ENCODE data around the gene SLC4A2.
"Not testable (repeated sequence)": the region's sequence is repeated elsewhere in the genome, so short reads cannot be mapped to it uniquely, and the experiment has no call there.

Gene SLC4A2, protein sequence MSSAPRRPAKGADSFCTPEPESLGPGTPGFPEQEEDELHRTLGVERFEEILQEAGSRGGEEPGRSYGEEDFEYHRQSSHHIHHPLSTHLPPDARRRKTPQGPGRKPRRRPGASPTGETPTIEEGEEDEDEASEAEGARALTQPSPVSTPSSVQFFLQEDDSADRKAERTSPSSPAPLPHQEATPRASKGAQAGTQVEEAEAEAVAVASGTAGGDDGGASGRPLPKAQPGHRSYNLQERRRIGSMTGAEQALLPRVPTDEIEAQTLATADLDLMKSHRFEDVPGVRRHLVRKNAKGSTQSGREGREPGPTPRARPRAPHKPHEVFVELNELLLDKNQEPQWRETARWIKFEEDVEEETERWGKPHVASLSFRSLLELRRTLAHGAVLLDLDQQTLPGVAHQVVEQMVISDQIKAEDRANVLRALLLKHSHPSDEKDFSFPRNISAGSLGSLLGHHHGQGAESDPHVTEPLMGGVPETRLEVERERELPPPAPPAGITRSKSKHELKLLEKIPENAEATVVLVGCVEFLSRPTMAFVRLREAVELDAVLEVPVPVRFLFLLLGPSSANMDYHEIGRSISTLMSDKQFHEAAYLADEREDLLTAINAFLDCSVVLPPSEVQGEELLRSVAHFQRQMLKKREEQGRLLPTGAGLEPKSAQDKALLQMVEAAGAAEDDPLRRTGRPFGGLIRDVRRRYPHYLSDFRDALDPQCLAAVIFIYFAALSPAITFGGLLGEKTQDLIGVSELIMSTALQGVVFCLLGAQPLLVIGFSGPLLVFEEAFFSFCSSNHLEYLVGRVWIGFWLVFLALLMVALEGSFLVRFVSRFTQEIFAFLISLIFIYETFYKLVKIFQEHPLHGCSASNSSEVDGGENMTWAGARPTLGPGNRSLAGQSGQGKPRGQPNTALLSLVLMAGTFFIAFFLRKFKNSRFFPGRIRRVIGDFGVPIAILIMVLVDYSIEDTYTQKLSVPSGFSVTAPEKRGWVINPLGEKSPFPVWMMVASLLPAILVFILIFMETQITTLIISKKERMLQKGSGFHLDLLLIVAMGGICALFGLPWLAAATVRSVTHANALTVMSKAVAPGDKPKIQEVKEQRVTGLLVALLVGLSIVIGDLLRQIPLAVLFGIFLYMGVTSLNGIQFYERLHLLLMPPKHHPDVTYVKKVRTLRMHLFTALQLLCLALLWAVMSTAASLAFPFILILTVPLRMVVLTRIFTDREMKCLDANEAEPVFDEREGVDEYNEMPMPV

DNA sequence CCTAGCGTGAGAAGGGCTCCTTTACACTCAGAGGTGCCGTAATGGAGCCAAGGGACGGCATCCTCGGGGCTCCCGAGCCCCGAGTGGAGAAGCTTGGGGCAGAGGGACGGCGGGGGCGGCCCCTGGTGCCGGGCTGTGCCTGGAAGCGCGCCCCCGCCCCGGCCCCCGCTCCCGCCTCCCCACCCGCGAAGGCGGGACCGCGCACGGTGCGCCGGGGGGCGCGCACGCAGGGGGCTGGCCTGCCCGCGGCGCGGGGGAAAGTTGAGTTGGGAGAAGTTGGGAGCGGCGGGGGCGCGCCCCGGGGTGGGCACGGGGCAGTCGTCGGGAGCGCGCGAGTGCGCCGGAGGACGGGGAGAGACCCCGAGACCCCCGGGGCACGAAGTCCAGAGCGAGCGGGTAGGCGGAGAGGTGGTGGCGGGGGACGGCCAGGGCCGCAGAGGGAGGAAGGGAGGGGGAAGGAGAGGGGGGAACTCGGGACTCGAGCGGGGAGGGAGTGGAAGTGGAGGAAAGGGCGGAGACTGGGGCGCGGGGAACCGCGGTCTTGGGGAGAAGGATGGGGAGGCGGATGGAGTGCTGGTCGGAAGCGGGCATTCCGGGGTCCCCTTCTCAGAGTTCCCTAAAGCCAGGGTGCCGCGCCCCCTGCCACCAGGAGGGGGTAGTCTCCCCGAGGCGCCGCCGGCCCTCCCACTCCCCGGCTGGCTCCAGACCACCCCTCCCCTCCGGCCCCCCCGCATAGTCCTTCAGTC, at the start of gene SLC4A2:
Gene SLC4A2, plus strand, starts transcription at position 223 of the 746 bp plus-strand sequence. CDS start 2,399 bp downstream, outside the sequence.
- in situ Hi-C loops (cut with HindIII; ENCODE audit: low sequenced_read_pairs): no loop called here

DNA sequence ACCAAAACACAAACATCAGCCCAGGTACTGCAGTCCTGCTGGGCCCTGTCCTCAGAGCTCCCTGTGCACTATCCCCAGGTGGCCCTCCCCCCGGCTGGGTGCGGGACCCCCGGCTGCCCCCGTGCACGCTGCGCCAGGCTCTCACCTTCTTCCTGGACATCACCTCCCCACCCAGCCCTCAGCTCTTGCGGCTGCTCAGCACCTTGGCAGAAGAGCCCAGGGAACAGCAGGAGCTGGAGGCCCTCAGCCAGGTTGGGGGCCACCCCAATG, 49.4 kb upstream of the SLC4A2 start:
- in situ Hi-C loops (cut with HindIII; ENCODE audit: low sequenced_read_pairs): no loop called here

DNA sequence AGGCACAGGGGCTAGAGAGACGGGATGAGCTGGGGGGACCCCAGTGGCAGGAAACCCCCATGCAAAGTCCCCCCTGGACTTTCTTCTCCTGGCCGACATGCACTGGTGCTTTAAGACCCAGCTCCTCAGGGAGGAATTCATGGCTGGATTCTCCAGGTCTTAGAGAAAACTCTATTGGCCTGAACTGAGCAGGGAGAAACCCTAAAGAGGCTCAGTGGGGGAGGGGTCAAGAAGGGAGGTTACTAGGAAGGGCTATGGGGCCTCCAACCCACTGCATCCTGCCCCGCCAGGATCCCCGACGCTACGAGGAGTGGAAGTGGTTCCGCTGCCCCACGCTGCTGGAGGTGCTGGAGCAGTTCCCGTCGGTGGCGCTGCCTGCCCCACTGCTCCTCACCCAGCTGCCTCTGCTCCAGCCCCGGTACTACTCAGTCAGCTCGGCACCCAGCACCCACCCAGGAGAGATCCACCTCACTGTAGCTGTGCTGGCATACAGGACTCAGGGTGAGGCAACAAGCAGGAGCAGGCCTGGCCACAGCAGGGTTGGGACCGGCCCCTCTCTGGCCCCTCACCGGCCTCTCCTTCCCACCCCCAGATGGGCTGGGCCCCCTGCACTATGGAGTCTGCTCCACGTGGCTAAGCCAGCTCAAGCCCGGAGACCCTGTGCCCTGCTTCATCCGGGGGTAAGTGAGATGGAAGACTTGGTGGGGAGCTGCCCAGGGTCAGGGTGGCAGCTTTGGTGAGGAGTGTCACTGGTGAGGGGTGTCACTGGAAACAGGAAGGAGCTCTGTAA, 48.9 kb upstream of the SLC4A2 start:
- in situ Hi-C loops (cut with HindIII; ENCODE audit: low sequenced_read_pairs): no loop called here

DNA sequence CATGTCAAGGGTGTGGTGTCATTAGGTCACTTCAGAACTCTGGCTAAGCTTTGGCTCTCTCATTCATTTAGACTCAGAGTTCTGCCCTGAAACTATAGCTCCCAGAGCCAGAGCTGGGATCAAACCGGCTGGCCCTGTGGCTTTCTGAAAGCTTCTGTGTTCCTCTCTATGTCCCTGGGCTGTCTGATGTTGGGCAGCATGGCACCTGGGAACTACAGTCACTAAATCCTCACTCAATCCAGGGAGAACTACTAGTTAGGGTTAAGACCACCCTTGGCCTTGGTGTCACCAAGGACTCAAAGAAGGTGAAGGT, 48.3 kb upstream of the SLC4A2 start:
- in situ Hi-C loops (cut with HindIII; ENCODE audit: low sequenced_read_pairs): no loop called here

DNA sequence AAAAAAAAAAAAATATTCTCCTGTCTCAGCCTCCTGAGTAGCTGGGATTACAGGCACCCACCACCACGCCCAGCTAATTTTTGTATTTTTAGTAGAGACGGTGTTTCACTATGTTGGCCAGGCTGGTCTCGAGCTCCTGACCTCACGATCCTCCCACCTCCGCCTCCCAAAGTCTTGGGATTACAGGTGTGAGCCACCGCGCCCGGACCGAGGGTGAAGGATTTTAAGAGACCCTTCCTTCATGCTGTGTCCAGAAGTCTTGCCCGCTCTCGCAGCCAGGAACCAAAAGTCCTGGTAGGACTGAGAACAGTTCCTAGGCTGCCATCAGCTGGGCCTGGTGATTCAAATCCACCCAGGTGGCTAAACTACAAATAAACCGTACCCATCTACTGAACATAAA, 47.8 kb upstream of the SLC4A2 start:
- in situ Hi-C loops (cut with HindIII; ENCODE audit: low sequenced_read_pairs): not testable (repeated sequence)

DNA sequence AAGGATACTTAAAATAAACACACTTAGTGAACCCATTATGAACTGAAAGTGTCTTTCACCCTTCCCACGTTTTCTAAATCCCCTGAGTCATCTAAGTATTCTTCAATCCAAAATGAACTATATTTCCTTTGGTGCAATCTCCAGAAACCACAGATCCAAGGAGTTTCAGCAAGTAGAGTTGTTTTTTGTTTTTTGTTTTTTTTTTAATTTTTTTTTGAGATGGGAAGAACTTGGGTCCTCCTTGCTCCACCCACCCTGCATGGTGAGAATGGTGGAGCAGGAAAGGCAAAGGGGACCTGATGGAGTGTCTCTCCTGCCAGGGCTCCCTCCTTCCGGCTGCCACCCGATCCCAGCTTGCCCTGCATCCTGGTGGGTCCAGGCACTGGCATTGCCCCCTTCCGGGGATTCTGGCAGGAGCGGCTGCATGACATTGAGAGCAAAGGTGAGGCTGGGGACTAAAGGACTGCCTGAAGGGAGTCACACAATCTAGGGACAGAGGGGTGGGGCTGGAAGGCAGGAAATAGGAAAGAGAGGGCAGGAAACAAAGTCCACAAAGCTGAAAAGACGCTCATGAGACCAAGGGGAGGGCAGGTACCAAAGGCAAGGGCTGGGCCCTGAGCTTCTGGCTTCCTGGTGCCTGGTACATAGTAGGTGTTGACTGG, 47.2 kb upstream of the SLC4A2 start:
- in situ Hi-C loops (cut with HindIII; ENCODE audit: low sequenced_read_pairs): no loop called here

DNA sequence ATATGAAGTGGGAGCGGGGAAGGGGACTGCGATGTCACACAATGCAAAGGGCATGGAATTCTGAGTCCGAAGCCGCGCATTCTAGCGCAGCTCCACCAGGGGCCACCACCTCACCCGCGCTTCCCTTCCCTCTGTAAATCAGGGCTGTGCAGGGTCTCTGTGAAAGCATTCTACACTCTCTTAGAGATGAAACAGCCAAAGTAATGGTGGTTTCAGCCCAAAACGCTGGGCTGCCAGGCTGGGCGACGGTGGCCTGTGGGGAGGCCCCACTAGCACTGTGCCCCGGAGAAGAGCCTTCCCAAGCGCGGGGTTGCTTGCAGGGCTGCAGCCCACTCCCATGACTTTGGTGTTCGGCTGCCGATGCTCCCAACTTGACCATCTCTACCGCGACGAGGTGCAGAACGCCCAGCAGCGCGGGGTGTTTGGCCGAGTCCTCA, 46.5 kb upstream of the SLC4A2 start:
- in situ Hi-C loops (cut with HindIII; ENCODE audit: low sequenced_read_pairs): no loop called here

DNA sequence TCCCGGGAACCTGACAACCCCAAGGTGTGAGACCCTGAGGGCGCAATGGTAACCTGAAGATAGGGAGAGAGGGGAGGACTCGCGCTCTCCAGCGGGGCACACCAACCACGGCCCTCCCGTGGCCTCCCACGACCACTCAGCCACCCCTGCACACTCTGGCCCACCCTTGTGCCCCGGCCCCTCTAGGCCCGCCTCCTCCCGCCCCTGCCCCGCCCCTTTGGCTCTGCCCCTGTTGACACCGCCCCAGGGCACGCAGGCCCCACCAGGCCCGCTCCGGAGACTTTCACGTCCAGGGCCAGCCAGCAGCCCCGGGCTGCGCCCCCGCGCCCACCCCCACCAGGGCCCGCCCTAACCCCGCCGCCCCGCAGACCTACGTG, 46.0 kb upstream of the SLC4A2 start:
- in situ Hi-C loops (cut with HindIII; ENCODE audit: low sequenced_read_pairs): no loop called here

DNA sequence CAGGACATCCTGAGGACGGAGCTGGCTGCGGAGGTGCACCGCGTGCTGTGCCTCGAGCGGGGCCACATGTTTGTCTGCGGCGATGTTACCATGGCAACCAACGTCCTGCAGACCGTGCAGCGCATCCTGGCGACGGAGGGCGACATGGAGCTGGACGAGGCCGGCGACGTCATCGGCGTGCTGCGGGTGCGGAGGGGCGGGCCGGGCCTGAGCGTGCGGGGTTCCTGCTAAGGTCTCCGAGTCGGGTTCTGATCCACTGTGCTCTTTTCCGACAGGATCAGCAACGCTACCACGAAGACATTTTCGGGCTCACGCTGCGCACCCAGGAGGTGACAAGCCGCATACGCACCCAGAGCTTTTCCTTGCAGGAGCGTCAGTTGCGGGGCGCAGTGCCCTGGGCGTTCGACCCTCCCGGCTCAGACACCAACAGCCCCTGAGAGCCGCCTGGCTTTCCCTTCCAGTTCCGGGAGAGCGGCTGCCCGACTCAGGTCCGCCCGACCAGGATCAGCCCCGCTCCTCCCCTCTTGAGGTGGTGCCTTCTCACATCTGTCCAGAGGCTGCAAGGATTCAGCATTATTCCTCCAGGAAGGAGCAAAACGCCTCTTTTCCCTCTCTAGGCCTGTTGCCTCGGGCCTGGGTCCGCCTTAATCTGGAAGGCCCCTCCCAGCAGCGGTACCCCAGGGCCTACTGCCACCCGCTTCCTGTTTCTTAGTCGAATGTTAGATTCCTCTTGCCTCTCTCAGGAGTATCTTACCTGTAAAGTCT, 45.5 kb upstream of the SLC4A2 start:
- in situ Hi-C loops (cut with HindIII; ENCODE audit: low sequenced_read_pairs): no loop called here

DNA sequence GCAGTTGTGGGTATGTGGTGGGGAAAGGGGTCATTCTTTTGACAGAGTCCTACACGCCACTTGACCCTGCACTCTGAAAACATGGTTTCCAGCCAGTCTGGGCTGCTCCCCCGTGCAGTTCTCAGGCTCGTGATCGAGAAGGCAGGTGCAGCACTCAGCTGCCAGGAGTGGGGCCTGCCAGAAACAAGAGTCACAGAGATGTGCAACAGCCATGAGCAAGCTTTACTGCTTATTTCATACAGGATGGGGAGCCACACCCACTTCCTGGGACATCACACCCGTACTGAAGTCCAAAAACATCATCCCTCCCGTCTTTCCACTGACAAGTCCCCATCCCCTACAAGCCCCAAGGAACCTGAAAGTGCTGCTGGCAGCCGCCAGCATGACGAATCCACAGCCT, 44.4 kb upstream of the SLC4A2 start:
- in situ Hi-C loops (cut with HindIII; ENCODE audit: low sequenced_read_pairs): no loop called here

DNA sequence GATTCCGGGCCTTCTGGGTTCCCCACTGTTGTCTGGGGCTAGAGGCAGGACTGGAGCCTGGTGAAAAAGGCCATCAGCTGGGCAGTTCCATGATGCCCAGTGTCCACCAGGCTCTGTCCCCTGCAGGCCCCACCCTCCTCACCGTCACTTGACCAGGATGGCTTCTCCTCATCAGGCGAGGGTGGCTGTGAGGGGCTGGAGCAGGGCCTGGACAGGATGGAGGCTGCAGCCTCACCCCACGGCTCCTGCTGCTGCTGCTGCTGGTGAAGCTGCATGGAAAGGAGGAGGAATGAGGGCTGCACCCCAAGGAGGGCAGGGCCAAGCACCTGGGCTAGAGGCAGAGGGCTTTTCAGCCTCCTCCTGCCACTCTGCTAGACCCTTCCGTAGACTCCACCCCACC, 43.4 kb upstream of the SLC4A2 start:
- in situ Hi-C loops (cut with HindIII; ENCODE audit: low sequenced_read_pairs): no loop called here

DNA sequence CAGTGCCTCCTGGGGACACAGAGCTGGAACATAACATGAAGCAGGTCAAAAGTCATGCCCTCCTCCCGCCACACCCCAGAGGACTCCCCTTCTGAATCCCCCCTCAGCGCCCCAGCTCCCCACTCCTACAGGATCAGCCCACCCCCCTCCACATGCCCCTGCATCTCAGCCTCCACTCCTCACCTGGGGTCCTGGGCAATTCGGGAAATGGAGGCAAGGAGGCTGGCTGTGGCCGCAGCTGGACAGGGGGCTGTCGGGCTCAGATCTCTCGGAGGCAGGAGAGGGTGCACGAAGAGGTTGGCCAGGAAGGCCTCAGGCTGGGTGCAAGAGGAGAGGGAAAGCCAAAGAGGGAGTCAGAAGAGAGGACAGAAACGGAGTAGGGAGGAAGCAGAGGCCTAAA, 42.9 kb upstream of the SLC4A2 start:
- in situ Hi-C loops (cut with HindIII; ENCODE audit: low sequenced_read_pairs): no loop called here

DNA sequence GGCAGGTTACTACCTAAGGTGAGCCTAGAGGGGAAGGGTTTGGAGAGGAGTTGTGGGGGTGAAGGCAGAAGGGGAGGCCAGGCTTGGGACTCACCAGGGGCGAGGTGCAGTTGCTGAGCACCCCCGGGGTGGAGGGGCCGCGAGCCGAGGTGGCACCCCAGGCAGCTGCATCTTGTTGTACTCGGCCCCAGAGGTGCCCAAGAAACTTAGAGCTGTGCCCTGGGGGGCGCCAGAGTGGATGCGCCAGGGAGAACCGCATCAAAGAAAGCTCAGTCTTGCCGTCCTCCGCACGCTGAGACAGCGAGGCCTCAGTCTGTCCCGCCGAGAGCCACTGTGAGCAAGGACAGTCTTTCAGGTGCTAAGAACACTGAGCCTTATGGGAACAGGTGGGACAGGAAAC, 42.4 kb upstream of the SLC4A2 start:
- in situ Hi-C loops (cut with HindIII; ENCODE audit: low sequenced_read_pairs): no loop called here

DNA sequence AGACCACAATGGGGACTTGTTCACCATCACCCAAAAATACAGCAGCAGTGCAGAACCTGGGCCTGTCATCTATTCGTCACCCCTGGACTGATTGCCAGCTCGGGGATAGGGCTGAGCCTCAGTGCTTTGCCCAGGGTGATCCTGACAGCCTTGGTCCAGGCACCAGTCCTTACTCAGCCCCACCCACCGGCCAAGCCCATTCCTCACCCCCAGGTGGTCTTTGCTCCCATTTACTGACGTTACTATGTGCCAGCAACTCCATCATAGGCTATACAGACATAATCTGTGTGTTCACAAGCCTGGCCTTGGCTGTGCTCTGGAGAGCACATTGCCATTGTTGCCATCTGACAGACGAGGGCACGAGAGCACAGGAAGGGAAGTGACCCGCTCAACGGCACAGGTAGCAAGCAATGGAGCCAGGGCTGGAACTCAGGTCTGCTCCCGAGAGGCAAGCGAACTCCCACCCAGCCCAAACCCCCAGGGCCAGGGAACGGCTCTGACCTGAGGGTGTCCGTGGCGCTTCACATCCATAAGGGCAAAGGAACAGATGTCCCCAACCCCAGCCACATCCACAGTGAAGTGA, 41.9 kb upstream of the SLC4A2 start:
- in situ Hi-C loops (cut with HindIII; ENCODE audit: low sequenced_read_pairs): no loop called here

DNA sequence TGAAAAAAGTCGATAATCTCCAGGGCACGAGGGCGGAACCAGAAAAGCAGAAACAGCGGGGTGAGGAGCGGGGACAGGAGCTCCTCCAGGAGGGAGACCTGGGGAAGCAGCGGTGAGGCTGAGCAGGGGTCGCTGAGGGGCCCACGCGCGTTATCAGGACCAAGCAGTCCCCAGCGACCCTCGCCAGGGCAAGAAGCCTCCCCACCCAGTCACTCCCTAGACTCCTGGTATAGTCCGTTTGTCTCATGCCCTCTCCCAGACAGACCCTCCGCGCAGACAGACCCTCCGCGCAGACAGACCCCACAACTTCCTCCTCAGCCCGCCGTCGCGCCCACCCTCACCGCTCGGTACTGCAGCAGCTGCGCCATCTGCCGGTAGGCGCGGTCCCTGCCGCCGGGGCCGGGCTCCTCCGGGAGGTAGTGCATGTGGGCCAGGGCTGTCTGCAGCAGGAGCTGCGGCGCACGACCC, 41.4 kb upstream of the SLC4A2 start:
- in situ Hi-C loops (cut with HindIII; ENCODE audit: low sequenced_read_pairs): no loop called here

DNA sequence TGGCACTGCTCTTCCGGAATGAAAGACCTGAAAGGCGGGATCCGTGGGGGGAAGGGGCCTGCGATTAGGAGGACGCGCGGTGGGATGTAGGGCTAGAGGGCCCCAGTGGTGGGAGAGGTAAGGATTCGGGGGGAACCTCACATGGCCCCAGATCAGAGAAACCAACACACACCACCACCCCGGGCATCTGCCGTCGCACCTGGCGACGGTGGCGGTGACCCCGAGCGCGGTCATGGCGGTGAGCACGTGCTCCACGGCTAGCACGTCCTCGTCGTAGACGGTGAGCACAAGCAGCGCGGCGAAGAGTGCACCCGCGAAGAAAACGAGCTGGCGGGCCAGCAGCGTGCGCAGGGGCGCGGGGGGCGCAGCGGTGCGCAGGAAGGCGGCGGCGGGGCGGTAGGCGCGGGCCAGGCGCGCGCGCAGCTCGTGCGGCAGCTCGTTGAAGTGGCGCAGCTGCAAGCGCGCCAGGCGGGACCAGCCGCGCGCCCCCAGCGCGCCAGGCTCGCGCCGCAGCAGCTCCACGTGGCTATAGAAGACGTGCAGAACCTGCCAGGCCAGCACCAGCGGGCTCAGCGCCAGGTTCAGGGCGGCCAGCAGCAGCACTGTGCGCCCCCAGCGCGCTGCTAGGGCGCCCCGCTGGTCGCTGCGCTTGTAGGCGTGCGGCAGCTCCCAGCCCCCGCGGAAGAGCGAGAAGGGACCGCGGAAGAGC, 40.8 kb upstream of the SLC4A2 start:
- in situ Hi-C loops (cut with HindIII; ENCODE audit: low sequenced_read_pairs): no loop called here

DNA sequence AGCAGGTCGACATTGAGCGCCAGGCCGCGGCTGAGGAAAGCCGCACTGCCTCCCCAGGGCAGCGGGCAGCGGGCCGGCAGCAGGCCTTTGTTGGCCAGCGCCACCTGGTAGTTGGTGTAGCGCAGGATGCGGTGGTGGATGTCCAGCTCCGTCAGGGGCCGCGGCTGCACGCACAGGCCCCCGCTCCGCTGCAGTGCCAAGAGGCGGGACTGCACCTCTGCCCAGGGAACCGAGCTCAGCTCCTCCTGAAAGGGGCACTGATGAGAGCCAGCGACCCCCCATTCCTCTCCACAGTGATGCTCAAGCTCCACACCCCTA, 40.3 kb upstream of the SLC4A2 start:
- in situ Hi-C loops (cut with HindIII; ENCODE audit: low sequenced_read_pairs): no loop called here

DNA sequence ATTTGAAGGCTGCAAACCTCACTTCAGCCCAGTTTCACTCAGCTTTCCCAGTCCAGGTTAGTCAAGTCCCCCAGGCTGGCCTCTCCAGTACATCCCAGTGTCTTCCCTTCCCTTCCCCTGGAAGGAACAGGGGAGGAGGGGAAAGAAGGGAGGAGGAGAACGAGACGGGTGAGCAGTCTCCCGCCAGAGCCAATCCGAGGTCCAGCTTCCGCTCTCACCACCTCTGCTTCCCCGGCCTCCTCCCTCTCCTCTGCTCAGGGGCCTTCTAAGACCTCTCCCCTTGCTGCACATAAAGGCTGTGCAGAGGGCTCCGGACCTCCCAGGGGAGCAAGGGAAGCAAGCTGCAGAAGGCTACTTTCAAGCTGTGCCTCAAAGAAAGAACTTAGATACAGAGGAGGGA, 39.2 kb upstream of the SLC4A2 start:
- in situ Hi-C loops (cut with HindIII; ENCODE audit: low sequenced_read_pairs): no loop called here
